ENCODE measurements around the gene HEATR5A.

GRCh38 chr14:31307618-31308017, 112.7 kb downstream of the HEATR5A start:
- no peak for TF ChIP-seq POLR2A (IDR thresholded peaks at IDR 0.05; ENCODE audit: low read depth, low read length)
- TF ChIP-seq POLR2AphosphoS5 (IDR thresholded peaks at IDR 0.05; ENCODE audit: low read depth, low read length) = no peak
